Fibroblast of peridontal ligament (primary cell): ENCODE data around the gene CDK5RAP1.

Experiments used
- DNase-seq: peaks from one replicate; pipeline ENCODE4 v3.0.0-alpha.2; 2010; ENCODE audit errors: extremely low read depth

The CDK5RAP1 gene

GRCh38 chr20:33333616-33334015, 67.7 kb downstream of the CDK5RAP1 start:
- DNase-seq, result no peak

DNA sequence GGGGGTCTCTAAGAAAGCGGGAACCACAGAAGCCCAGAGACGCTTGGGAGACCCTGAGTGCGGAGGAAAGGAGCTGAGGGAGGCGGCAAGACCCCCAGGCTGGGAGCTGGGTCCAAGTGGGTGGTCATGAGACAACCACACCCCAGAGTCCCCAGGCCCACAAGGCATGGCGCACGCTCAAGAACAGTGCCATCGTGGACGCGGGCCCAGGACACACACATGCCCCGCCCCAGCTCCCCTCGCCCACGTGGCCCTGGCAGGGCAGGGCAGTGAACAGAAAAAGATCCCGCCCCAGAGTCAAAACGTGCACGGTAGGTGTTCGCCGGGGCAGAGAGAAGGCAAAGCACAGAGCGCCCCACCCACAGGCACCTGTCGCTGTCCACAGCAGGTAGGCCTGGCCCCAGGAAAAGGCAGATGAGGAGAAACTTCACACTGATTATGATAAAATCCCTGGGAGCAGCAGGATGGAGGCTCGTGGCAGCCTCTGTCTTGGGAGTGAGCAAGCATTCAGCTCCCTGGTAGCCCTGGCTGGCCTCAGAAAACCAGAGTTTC, 68.3 kb downstream of the CDK5RAP1 start:
- no peak for DNase-seq

- DNase-seq, result no peak
Observed at GRCh38 chr20:33328157-33329137, 72.9 kb downstream of the CDK5RAP1 start.

GRCh38 chr20:33325350-33325749, 76.0 kb downstream of the CDK5RAP1 start:
- no peak for DNase-seq

DNA sequence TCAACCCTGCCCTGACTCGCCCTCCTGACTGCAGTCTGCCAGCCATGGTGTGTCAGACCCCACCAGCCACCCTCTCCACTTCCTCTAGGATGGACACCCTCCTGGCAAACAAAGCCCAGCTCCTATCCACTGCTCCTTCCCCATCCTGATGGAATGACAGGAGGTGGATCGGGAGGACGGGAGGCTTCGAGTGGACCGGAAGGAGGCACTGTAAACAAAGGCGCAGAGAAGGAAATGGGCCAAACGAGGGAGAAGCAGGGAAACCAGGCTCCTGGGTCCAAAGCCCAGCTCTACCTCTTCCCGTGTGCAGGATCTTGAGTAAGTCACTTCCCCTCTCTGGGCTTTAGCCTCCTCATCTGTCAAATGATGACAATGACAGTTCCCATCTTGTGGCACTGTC, 78.1 kb downstream of the CDK5RAP1 start:
- no peak for DNase-seq

GRCh38 chr20:33322456-33322855, 78.9 kb downstream of the CDK5RAP1 start:
- no peak for DNase-seq

DNA sequence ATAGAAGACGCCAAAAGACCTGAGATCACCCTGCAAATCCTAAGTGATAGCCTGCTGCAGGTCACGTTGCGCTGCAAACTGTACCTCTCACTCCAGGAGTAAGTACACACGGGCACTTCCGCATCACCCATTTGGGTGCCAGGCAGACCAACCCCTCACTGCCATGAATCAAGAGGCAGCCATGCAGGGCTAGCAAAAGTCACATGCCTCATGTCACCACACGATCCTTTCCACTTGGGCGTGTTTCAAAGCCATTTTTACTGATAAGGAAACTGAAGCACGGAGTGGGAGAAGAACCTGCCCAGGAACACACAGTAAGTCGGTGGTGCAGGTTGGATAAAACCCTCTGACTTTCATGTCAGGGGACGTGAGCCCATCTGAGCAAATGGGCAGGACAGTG, 81.3 kb downstream of the CDK5RAP1 start:
- DNase-seq, result no peak

GRCh38 chr20:33318096-33318429, 83.3 kb downstream of the CDK5RAP1 start:
- DNase-seq, result no peak

- no peak for DNase-seq
Observed at GRCh38 chr20:33317424-33318095, 83.8 kb downstream of the CDK5RAP1 start.

DNA sequence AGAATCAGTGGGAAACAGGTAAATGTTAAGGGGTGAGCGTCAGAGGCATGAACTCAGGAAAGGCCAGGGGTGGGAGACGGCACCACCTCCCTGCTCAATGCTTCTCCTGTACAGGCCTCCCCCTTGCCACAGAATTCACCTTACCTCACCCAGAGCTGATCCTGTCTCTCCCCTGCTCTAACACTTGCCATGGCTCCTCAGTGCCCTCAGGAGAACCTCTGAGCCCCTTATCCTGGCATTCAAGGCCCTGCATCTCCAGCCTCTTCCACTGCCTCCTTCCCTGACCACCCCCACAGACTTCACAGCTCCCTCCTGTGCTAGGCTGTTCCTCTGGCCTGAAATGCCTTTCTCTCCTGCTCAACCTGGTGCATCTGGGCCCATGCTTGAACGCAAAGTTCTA, 84.4 kb downstream of the CDK5RAP1 start:
- no peak for DNase-seq

DNA sequence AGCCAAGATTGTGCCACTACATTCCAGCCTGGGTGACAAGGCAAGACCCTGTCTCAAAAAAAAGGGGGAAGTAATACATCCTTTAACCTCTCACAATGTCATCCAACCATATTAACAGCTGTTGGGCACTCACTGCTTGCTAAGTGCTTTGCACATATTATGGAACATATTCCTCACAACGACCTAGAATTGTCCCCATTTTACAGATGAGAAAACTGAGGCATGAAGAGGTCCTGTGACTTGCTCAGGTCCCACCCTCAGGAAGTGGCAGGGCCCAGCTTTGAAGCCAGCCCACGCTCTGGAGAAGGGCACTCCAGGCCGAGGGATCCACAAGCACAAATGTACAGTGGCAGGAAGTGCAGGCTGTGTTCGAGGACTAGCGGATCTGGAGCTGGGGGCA, 85.0 kb downstream of the CDK5RAP1 start:
- no peak for DNase-seq

- DNase-seq, result no peak
Observed at GRCh38 chr20:33313686-33314314, 87.5 kb downstream of the CDK5RAP1 start.

- no peak for DNase-seq
Observed at GRCh38 chr20:33312583-33312982, 88.7 kb downstream of the CDK5RAP1 start.

DNA sequence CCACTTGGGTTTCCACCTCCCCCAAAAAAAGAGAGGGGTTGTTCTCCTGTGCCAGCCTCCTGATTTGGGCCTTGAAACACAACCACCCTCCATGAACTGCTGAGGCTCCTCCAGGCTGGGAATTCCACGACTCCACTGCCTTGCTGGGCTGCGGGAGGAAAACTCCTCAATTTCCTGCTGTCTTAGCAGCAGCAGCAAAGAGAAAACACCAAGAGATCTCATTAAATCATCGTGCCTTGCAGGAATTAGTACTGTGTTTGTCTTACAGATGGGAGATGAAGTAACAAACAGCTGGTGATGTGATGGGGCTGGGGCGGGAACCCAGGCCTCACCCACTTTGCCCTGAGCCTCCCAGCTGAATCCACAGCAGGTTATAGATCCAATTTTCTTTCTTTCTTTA, 89.3 kb downstream of the CDK5RAP1 start:
- DNase-seq, result no peak

GRCh38 chr20:33311011-33311410, 90.3 kb downstream of the CDK5RAP1 start:
- DNase-seq, result no peak

DNA sequence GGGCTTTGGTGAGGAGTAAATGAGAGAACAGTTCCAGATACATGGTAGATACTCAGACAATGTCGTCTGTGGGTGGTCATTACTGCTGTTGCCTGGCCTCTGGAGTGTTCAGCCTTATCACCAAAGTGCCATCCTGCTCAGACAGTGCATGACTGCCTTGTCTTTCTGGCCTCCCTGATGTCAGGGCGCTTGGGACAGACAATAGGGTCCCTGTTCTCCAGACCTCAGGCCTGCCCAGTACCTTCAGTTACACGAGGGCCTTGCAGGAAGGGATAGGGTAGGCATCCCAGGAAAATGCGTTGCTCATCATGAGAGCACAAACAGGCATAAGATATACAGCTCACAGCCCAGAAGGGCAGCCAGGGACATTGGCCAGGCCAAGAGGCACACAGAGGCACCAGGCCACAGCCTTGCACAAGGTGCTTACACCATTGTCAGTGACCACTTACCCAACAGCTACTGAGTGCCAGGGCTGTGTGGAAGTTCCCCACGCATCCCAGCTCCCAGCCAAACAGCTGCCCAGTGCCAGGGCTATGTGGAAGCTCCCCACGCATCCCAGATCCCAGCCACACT, 90.9 kb downstream of the CDK5RAP1 start:
- DNase-seq, result no peak

- no peak for DNase-seq
Observed at GRCh38 chr20:33309631-33310030, 91.7 kb downstream of the CDK5RAP1 start.
